Testis (tissue), 2 donors: ENCODE results near the gene CADM1.

ENCODE experiments used
- CTCF ChIP-seq, 3 experiments: fragments of 450-650 bp in 2 of 3; fragments of 200-600 bp in 1 of 3; sonication (generic) in 1 of 3; IDR thresholded peaks; one replicate each; pipeline ENCODE4 v1.5.1; 2016 to 2019; ENCODE audit warnings: antibody characterized with exemption in 3 of 3, mild to moderate bottlenecking in 2 of 3, moderate library complexity in 1 of 3
- POLR2A ChIP-seq: fragments of 450-650 bp; IDR thresholded peaks from one replicate; pipeline ENCODE4 v1.6.1; 2017; ENCODE audit warnings: antibody characterized with exemption, mild to moderate bottlenecking, moderate library complexity

GRCh38 chr11:115390441-115390840, 113.8 kb downstream of the CADM1 start:
- no peak for TF ChIP-seq CTCF (IDR thresholded peaks at IDR 0.05)
- no peak for TF ChIP-seq POLR2A
